NCI-H748 treated with DMSO at 0.1 percent for 48 hours (cell line): Measurements from ENCODE around the gene LAG3.

ENCODE experiments used
- DNase-seq: peaks from one replicate; lab custom pipeline; 2025; lab: John Stamatoyannopoulos, UW

The LAG3 gene

GRCh38 chr12:6790496-6791150 is 18.3 kb downstream of the LAG3 start:
- no peak for DNase-seq

GRCh38 chr12:6791931-6792520 is 19.7 kb downstream of the LAG3 start:
- DNase-seq, result no peak

GRCh38 chr12:6792522-6793201 is 20.3 kb downstream of the LAG3 start:
- no peak for DNase-seq

GRCh38 chr12:6795088-6795487 is 22.8 kb downstream of the LAG3 start:
- no peak for DNase-seq

- DNase-seq, result no peak
These were observed 24.3 kb downstream of the LAG3 start for GRCh38 chr12:6796576-6796975.

GRCh38 chr12:6799147-6799546 is 26.8 kb downstream of the LAG3 start:
- DNase-seq, result no peak

GRCh38 chr12:6807170-6807569 is 34.9 kb downstream of the LAG3 start:
- no peak for DNase-seq

- no peak for DNase-seq
These were observed 36.7 kb downstream of the LAG3 start for GRCh38 chr12:6809056-6809455.

GRCh38 chr12:6810758-6811157 is 38.4 kb downstream of the LAG3 start:
- no peak for DNase-seq

GRCh38 chr12:6813363-6813762 is 41.0 kb downstream of the LAG3 start:
- no peak for DNase-seq

- DNase-seq, result no peak
These were observed 44.3 kb downstream of the LAG3 start for GRCh38 chr12:6816598-6816997.

- no peak for DNase-seq
These were observed 44.8 kb downstream of the LAG3 start for GRCh38 chr12:6817098-6817497.

GRCh38 chr12:6817662-6818157 is 45.4 kb downstream of the LAG3 start:
- no peak for DNase-seq

GRCh38 chr12:6818222-6818621 is 45.9 kb downstream of the LAG3 start:
- DNase-seq, result no peak

- DNase-seq, result no peak
These were observed 46.3 kb downstream of the LAG3 start for GRCh38 chr12:6818645-6819044.

- no peak for DNase-seq
These were observed 47.0 kb downstream of the LAG3 start for GRCh38 chr12:6819106-6820030.

- no peak for DNase-seq
These were observed 47.8 kb downstream of the LAG3 start for GRCh38 chr12:6820166-6820565.

GRCh38 chr12:6821591-6822425 is 49.5 kb downstream of the LAG3 start, which contains the start of gene GPR162:
GPR162 (plus strand) TSS chr12:6821821; CDS start chr12:6823899, 2,078 bp downstream.
- peak; percentile 31 for DNase-seq

- DNase-seq, result no peak
These were observed 50.3 kb downstream of the LAG3 start for GRCh38 chr12:6822426-6823135.
